HFF-Myc (cell line): ENCODE data around the gene ACTR1A.
"Not testable (repeated sequence)": the region's sequence is repeated elsewhere in the genome, so short reads cannot be mapped to it uniquely, and the experiment has no call there.

Experiments
- DNase-seq: peaks from one replicate; pipeline ENCODE4 v3.0.0-alpha.2; 2011; ENCODE audit warnings: low read depth; ENCODE audit errors: extremely low read depth
- H3K4me3 ChIP-seq: replicated peaks from 2 replicates; pipeline ENCODE4 v1.5.1; 2011; ENCODE audit warnings: low read depth, mild to moderate bottlenecking, control low read depth, low read length
- TF ChIP-seq, protein P1 (sequence below): IDR thresholded peaks from 2 replicates; pipeline ENCODE4 v1.5.1; 2012; ENCODE audit warnings: mild to moderate bottlenecking, low read depth, low read length, control low read depth; ENCODE audit errors: missing control alignments

Gene ACTR1A

DNA sequence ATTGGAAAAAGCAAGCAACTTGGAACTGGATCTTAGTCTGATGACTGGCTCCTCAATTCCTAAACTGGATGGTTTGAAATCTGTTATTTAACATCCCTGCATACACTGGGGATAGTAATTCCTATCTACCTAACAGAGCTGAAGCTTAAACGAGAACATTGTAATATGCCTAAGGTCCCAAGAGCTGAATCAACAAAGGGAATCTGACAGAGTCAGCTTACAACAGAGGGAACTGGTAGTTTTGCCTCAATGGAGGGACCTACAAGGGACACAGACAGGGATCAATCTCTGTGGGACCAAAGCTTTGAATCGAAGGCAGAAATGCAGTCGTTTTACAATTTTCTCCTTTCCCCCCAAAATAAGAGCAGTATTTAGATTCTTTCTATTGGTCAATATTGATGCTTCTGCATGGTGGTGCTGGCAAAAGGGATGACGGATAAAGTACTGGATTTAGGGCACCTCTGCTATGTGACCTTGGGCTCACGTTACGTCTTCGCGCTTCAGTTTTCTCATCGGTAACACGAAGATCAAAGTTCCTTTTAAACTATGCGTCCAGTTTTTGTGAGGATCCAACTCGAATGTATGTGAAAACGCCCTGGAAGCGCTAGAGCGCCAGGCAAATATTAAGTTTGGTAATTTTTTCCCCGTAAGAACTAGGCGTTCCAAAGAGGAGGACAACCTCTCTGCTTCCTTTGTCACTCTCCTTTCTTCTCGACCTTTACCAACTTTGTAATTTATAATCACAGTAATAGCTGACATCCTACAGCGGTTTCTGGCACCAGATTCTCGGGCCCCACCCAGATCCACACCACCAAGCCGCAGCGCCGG, 1.1 kb downstream of the ACTR1A start:
- DNase-seq, result no peak
- TF ChIP-seq, protein P1, sequence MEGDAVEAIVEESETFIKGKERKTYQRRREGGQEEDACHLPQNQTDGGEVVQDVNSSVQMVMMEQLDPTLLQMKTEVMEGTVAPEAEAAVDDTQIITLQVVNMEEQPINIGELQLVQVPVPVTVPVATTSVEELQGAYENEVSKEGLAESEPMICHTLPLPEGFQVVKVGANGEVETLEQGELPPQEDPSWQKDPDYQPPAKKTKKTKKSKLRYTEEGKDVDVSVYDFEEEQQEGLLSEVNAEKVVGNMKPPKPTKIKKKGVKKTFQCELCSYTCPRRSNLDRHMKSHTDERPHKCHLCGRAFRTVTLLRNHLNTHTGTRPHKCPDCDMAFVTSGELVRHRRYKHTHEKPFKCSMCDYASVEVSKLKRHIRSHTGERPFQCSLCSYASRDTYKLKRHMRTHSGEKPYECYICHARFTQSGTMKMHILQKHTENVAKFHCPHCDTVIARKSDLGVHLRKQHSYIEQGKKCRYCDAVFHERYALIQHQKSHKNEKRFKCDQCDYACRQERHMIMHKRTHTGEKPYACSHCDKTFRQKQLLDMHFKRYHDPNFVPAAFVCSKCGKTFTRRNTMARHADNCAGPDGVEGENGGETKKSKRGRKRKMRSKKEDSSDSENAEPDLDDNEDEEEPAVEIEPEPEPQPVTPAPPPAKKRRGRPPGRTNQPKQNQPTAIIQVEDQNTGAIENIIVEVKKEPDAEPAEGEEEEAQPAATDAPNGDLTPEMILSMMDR, result no peak
- peak overlapping the region; percentile 92 for H3K4me3 ChIP-seq

DNA sequence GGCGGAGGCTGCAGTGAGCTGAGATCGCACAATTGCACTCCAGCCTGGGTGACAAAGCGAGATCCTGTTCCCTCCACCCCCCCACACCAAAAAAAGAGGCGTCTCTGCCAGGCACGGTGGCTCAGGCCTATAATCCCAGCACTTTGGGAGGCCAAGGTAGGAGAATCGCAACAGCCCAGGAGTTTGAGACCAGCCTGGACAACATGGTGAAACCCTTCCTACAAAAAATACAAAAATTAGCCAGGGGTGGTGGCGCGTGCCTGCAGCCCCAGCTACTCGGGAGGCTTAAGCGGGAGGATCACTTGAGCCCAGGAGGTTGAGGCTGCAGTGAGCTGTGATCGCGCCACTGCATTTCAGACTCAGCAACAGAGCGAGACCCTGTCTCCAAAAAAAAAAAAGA, 1.8 kb downstream of the ACTR1A start:
- peak overlapping the region; percentile 92 for H3K4me3 ChIP-seq
- DNase-seq, result not testable (repeated sequence)

DNA sequence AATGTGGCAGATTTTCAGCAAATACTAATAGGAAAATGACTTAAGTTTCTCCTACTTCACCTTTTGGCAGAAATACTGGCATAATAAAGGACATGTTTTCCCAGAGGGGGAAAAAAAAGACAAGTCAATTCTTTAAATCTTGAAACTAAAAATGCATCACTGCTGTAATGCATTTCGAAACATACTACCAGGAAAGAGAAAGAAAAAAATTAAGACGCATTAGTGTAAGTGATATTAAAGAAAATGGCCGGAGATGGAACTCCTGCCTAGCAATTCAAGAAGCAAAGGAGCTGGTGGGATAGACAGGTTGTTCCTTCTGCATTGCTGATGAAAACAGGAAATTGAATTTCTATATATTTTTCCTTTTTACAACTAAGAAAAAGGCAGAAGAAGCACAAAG, 3.2 kb downstream of the ACTR1A start:
- TF ChIP-seq, protein P1, result no peak
- H3K4me3 ChIP-seq, result no peak overlapping the region
- no peak for DNase-seq

DNA sequence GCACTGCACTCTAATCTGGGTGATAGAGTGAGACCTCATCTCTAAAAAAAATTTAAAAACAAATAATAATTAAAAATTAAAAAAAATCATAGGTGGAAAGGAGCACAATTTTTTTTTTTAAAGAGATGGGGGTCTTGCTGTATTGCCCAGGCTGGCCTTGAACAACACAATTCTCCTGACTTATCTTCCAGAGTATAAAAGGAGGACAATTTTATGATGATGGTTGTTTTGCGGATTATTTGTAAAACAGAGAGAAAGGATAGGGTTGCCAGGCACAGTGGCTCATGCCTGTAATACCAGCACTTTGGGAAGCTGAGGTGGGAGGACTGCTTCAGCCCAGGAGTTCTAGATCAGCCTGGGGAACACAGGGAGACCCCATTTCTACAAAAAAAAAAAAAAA, 5.0 kb downstream of the ACTR1A start:
- H3K4me3 ChIP-seq, result no peak overlapping the region
- TF ChIP-seq, protein P1, result no peak
- no peak for DNase-seq

DNA sequence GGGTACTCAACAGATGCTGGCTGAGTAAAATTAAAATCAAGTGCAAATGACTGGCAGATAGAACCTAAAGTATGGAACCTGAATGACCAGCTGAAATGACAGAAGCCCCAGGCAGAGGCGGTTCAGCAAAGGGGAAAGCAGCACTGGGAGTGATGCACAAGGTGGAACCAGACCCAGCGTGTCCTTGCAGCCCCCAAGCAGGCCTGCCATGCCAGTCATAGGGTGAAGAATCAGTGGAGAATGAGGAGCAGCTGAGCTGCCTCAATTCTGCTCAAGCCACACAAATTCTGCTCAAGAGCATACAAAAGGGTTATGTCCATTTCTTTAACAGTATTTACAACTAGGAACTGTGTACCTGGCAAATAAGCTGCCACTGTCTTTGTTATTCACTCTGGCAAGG, 8.7 kb downstream of the ACTR1A start:
- no peak overlapping the region for H3K4me3 ChIP-seq
- TF ChIP-seq, protein P1, result no peak
- no peak for DNase-seq

DNA sequence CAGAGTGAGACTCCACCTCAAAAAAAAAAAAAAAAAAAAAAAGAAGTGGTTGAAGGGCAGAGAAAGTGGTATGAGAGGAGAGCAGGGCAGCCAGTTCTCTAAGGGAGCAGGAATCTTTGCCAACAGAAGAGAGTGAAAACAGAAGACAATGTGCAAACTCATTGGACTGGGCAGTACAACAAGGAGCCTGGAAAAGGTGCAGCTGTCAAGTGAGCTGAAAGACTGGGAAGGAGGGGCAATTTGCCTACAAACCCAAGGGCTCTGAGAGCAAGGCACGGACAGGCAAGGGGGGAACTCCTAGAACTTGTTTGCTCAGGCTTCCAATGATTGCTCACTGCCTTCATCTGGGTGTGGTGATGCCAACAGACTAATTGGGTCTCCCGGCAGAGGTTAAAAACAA, 9.5 kb downstream of the ACTR1A start:
- DNase-seq, result no peak
- TF ChIP-seq, protein P1, result no peak
- no peak overlapping the region for H3K4me3 ChIP-seq

DNA sequence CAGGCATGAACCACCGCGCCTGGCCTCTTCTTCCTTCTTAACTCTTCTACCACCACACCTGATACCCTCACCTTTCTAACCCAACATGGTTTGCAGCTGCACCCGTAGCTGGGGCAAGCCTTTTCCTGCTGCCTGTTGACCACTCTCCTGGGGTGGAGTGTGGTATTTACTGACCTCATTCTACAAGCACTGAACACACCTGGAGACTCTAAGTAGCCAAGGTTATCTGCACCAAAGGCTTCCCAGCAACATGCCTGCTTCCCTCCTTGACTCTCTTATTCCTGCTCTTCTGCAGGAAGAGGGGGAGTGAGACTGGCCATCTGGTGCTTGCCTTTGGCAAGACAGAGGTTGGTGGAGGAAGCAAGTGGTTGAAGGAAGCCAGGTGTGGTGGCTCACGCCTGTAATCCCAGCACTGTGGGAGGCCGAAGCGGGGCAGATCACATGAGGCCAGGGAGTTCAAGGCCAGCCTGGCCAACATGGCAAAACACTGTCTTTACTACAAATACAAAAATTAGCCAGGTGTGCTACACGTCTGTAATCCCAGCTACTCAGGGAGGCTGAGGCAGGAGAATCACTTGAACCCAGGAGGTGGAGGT, 10.1 kb downstream of the ACTR1A start:
- H3K4me3 ChIP-seq, result no peak overlapping the region
- TF ChIP-seq, protein P1, result no peak
- no peak for DNase-seq
